Posterior cingulate gyrus (tissue), 11 donors: ENCODE results near the gene MISP.
"Not testable (repeated sequence)": the region's sequence is repeated elsewhere in the genome, so short reads cannot be mapped to it uniquely, and the experiment has no call there.

Experiments
- DNase-seq, 10 donors: peaks; one replicate each; pipeline versions ENCODE4 v3.0.0 to v3.0.0-alpha.2; 2020 to 2021; ENCODE audit warnings: mixed read lengths in 3 of 10
- intact Hi-C: fragments of 100-400 bp; cut with DNase I; formaldehyde crosslinking; loops from one replicate; pipeline ENCODE4 v1.15.1; 2023

MISP gene

DNA sequence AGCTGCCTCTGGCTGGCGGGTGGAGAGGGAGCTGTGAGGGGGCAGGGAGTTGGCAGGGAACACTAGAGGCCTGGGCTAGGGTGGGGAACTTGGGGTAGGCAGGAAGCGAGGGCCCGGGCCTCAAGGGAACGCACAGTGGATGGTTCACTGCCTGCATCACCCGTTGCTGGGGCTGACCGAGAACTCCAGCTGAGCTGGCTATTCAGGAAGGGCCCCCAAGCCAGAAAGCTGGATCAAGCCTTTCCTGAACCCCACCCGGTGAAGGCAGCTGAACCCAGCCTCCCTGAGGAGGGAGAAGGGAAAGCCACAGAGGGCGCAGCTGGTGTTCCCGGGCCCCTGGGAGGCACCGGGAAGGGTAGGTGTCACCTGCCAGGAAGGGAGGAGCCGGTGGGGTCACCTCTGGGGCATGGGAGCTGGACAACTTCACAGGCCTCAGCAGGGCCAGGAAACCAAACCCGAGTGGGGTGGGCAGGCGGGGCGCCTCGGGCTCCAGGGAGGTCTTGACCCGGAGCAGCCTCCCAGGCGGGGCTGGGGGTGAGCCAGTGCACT lies 28.3 kb upstream of the MISP start:
- no peak for DNase-seq

GRCh38 chr19:723247-723646 lies 27.7 kb upstream of the MISP start:
- intact Hi-C loops: no loop called here
- no peak for DNase-seq

More for the DNA sequence above, 28.3 kb upstream of the MISP start:
- intact Hi-C loops: no loop called here

- no peak for DNase-seq
- intact Hi-C loops: no loop called here
Measured at GRCh38 chr19:723714-724113, 27.2 kb upstream of the MISP start.

GRCh38 chr19:725461-726089 lies 25.3 kb upstream of the MISP start:
- no peak for DNase-seq
- intact Hi-C loops: no loop called here

GRCh38 chr19:726993-727956 lies 23.6 kb upstream of the MISP start:
- DNase-seq: no peak
- intact Hi-C loops: no loop called here

DNA sequence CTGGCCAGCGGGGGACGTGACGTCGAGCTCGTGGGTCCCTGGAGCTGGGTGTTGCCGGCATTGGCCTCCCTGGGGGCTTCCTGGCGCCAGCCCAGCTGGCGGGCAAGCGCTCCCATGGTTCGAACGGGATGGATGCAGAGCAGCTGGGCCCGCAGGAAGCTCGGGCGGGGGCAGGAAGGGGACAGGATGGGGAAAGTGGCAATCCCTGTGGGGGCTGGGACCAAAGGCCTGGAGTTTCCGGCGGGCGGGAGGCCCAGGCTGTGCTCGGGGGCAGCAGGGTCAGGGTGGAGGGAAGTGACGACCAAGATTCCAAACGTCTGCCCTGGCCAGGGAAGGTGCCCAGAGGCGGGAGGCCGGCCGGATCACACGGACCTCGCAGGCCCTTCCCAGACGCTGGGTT lies 22.9 kb upstream of the MISP start:
- intact Hi-C loops: no loop called here
- no peak for DNase-seq

GRCh38 chr19:729564-729963 lies 21.3 kb upstream of the MISP start:
- intact Hi-C loops, DNase-seq: not testable (repeated sequence)

- intact Hi-C loops: loop anchor here (5.0 kb wide), 1 partner anchor 143 kb away; the partner anchor contains the start of gene HCN2
Measured at GRCh38 chr19:729965-730668, 20.8 kb upstream of the MISP start.

GRCh38 chr19:731000-731399 lies 19.9 kb upstream of the MISP start:
- DNase-seq: no peak
- intact Hi-C loops: loop anchor here (5.0 kb wide), 1 partner anchor 144 kb away; the partner anchor contains the start of gene HCN2

More at GRCh38 chr19:729965-730668, 20.8 kb upstream of the MISP start:
- DNase-seq: no peak

DNA sequence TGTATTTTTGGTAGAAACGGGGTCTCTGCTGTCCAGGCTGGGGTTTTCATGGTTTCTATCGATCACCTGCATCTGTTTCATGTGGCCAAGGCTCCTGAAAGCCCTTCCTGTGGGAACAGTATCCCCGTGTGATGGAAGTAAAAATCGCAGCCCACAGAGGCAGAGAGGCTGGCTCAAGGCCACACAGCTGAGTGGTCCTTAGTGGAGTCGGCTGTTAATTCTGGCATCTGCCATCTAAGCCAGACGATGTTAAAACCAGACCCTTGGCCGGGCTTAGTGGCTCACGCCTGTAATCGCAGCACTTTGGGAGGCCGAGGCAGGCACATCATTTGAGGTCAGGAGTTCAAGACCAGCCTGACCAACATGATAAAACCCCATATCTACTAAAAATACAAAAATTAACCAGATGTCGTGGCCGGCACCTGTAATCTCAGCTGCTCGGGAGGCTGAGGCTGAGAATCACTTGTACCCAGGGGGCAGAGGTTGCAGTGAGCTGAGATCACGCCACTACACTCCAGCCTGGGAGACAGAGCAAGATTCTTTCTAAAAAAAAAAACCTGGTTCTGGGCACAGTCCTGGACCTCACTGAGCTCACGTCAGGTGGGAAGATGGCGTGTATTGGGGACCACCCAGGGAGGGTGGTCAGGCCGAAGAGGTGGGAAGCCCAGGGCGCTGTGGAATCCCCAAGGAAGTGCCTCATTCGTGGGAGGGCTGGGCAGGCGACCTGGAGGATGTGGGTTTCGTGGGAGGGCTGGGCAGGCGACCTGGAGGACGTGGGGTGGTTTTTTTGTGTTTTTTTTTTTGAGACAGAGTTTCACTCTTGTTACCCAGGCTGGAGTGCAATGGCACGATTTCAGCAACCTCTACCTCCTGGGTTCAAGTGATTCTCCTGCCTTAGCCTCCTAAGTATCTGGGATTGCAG lies 18.5 kb upstream of the MISP start:
- intact Hi-C loops: loop anchor here (5.0 kb wide), 1 partner anchor 145 kb away; the partner anchor contains the start of gene HCN2
- DNase-seq: no peak

DNA sequence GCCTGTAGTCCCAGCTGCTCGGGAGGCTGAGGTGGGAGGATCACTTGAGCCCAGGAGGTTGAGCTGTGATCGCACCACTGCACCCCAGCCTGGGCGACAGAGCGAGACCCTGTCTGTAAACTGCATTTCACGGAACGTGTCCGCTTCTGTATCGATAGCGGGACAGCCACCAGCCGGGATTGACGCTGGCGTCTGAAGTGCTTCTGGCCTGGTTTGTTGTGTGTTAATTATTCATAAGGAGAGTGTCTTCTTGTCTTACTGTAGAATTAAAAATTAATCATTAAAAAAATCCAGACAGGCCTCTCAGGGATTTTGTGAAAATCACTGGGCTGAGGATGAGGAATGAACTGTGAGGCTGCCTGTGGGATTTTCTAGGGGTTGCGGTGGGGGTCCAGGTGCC lies 16.2 kb upstream of the MISP start:
- DNase-seq: no peak
- intact Hi-C loops: loop anchor here (1.0 to 5.0 kb wide), 2 partner anchors 69 to 147 kb away; partner anchors contain the start of gene HCN2

- DNase-seq: no peak
- intact Hi-C loops: no loop called here
Measured at GRCh38 chr19:736125-736524, 14.8 kb upstream of the MISP start.

DNA sequence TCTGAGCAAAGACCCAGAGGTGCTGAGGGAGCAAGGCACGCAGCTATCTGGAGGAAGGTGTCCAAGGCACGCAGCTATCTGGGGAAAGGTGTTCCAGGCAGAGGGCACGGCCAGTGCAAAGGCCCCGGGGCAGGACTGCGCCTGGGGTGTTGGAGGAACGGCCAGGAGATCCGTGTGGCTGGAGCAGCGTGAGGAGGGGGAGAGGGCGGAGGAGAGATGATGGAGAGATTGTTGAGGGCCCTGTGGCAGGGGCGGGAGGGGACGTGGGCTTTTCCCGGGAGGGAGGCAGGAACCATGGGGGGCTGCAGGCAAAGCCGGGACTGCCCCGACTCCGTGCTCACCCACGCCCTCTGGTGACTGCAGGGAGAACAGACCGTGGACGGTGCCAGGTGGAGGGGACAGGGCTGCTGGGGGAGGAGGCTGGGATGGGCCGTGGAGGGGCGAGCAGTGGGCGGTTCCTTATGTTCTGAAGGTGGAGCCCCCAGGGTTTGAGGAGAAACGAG lies 13.3 kb upstream of the MISP start:
- DNase-seq: peak in 7 of 10 donors; percentile 24 to 90 (median 47)
- intact Hi-C loops: no loop called here

- intact Hi-C loops: no loop called here
- DNase-seq: no peak
Measured at GRCh38 chr19:738509-739128, 12.3 kb upstream of the MISP start.

DNA sequence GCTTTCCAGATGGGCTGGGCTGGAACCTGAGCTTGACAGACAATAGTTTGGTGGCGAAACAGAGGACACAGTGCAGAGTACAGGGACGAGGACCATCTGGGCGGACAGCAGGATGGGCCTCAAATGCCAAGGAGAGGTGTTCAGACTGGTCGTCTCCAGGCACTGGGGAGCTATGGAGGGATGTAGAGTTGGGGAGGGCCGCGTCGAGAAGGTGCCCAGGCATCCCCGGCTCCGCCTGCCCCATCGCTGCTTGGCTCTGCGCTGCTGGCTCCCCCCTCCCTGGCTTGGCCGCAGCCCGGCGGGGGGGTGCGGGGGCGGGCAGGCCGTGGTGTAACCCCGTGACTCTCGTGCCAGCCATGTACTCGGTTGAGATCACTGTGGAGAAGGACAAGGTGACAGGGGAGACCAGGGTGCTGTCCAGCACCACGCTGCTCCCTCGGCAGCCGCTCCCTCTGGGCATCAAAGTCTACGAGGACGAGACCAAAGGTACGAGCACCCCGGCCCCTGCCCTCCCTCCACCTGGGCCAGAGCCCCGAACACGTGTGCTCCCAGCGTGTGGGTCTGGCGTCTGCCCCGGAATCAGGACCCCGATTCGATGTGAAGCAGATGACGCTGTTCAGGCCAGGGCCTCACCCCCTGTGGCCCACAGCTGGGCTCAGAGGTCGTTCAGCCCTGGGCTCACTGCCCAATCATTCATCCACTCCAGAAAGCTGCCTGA lies 10.8 kb upstream of the MISP start:
- no peak for DNase-seq
- intact Hi-C loops: no loop called here

DNA sequence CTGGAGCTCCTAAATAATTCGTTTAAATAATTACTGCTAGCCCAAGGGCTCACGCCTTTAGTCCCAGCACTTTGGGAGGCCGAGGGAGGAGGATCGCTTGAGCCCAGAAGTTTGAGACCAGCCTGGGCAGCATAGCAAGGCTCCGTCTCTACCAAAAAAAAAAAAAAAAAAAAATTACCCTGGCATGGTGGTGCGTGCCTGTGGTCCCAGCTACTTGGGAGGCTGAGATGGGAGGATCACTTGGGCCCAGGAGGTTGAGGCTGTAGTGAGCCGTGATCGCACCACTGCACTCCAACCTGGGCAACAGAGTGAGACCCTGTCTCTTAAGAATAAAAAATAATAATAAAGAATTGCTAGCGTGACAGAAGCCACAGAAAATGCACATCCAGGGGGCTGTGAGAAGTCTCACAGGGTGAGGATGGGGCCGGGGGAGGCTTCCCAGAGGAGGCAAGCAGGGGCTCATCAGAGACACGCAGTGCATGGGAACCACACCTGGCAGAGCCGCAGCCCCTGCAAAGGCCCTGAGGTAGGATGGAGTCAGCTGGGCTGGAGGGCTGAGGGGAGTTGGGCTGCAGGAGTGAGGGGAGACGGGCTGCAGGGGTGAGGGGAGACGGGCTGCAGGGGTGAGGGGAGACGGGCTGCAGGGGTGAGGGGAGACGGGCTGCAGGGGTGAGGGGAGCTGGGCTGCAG lies 10.0 kb upstream of the MISP start:
- intact Hi-C loops: not testable (repeated sequence)

DNA sequence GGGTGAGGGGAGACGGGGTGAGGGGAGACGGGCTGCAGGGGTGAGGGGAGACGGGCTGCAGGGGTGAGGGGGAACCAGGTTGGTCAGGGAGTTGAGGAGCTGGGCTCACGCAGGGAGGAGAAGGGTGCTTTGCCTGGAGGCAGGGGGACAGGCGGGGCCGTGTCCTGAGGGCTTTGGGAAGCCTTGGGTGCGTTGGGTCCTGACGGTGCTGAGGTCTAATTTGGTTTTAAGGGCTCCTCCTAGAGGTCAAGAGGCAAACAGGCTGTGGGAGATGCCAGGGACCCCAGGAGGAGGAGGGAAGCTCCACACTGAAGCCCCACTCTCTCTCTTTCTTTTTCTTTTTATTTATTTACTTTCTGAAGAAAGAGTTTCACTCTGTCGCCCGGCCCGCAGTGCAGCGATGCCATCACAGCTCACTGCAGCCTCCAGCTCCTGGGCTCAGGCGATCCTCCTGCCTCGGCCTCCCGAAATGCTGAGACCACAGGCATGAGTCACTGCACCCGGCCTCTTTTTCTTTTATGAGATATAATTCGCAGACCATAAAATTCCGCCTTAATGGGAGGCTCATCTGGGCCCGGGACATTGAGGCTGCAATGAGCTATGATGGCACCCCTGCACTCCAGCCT lies 9.3 kb upstream of the MISP start:
- intact Hi-C loops: no loop called here
- no peak for DNase-seq

More for the DNA sequence above, 10.0 kb upstream of the MISP start:
- not testable (repeated sequence) for DNase-seq
